RWPE1 (cell line): ENCODE measurements around the gene SEMA6D.

ENCODE experiments used
- CTCF ChIA-PET: fragments of 350-600 bp; sonication (Branson Sonifier 250); formaldehyde crosslinking; extraction: SDS; loops from one replicate; lab custom pipeline; 2021; lab: Yijun Ruan, JAX
- POLR2A ChIA-PET: fragments of 400-600 bp; formaldehyde crosslinking; extraction: SDS; loops from one replicate; lab custom pipeline; 2020; ENCODE audit warnings: antibody characterized with exemption; ENCODE audit not compliant: low non-redundant PET; lab: Yijun Ruan, JAX
- DNase-seq: peaks from one replicate; pipeline ENCODE4 v3.0.0; 2012; ENCODE audit warnings: low spot score
- H3K27ac ChIP-seq: fragments of 450-650 bp; 2 replicates; pipeline ENCODE4 v1.5.1; 2017
- CTCF ChIP-seq: fragments of 450-650 bp; conservative IDR thresholded peaks from 2 replicates; pipeline ENCODE4 v1.5.1; 2017; ENCODE audit warnings: low read depth, mild to moderate bottlenecking

The SEMA6D gene

DNA sequence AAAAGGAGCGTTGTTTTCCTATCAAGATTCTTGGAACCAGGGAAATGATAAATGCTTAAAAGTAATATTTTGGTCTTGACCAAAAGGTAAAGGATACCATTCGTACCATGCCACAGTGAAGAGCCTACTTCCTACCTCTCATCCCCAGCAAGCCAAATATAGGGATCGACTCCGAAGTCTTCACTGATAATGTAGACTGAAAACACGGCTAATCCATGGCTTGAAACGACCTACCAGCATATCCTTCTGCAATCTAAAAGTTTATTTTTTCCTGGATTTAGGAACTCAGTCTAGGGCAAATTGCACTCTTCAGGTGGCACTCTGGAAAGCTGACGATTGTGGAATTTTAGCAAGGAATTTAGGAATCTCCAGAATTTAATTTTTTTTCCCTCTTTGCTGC is 1.9 kb upstream of the SEMA6D start:
- no peak for DNase-seq
- ChIA-PET POLR2A (no interaction called here), CTCF (interaction anchor here (0.5 kb wide), 1 partner anchor 570 kb away, joined by 6 read pairs; no protein-coding TSS in a partner anchor)
- no peak overlapping the region for H3K27ac ChIP-seq
- TF ChIP-seq CTCF = no peak

GRCh38 chr15:47715856-47716445 is 1.4 kb upstream of the SEMA6D start:
- no peak for TF ChIP-seq CTCF
- ChIA-PET CTCF (interaction anchor here (0.5 kb wide), 1 partner anchor 570 kb away, joined by 6 read pairs; no protein-coding TSS in a partner anchor), POLR2A (no interaction called here)

DNA sequence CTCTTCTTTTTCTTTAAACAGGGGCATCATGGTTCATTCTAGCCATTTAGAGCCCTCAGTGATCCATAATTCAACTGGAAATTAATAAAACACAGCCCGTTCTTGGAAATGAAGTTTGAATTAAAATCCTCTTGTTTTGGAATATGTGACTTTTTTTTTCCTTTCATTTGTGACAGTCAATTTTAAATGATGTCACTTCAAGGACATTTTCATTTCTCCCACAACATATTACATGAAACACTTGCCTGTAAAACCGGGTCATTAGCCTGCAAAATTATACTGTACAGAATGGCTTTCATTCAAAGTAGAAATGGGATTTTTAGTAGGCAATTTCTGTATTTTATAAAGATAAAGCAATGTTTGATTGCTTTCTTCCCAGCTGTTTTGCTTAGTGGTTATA is 789 bp upstream of the SEMA6D start:
- peak overlapping the region; percentile 82 for H3K27ac ChIP-seq
- CTCF ChIA-PET = interaction anchor here (0.6 to 2.7 kb wide), 8 partner anchors 26 to 520 kb away, joined by 3 to 25 read pairs (median 3); no protein-coding TSS in a partner anchor
- POLR2A ChIA-PET = no interaction called here
- TF ChIP-seq CTCF = no peak
- no peak for DNase-seq

More at GRCh38 chr15:47715856-47716445, 1.4 kb upstream of the SEMA6D start:
- no peak overlapping the region for H3K27ac ChIP-seq
- DNase-seq = no peak

DNA sequence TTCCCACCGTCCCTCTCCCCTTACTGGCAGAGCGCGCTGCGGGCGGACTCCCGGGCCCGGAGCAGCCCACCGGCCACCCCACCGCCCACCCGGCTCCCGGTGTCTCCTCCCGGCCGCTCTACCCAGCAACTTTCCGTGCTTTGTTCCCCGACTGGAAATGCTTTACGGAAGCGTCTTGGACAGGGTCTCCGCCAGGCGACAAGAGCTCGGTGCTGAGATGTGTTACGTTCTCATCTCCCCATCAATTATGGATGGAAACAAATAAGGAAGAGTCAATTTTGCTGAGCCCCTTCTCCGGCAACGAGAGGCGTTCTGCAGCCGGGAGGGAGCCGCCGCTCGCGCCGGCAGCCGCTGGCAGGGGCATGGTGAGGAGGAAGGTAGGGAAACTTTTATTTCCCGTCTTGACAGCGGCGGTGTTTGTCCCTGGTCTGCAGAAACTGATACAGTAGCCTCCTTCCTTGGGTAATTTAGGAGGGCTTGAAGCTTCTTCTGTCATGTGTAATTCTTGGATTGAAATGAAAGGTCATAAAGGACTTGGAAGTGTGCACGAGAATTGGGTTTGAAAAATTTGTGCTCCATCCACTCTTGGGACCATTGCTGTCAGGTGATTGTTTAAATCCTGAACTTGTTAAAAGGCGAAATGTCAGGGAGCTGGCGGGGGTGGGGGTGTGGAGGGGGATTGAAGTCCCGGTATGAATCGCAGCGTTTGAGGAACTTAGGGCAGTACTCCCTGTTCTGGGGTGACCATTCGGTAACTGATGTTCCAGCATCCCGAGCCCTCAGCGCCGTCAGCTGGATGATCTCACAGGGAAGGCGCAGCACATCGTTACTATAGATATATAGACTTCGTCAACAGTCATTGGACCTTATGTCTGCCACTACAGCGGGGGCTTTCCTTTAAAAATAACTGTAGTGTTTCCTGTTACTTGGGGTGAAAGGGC is 1.5 kb downstream of the SEMA6D start:
- CTCF ChIA-PET = interaction anchor here (0.5 to 2.7 kb wide), 5 partner anchors 83 to 531 kb away, joined by 3 to 25 read pairs (median 3); no protein-coding TSS in a partner anchor
- POLR2A ChIA-PET = no interaction called here
- peak; percentile 22 for DNase-seq
- TF ChIP-seq CTCF = no peak
- H3K27ac ChIP-seq = peak overlapping the region; percentile 82

DNA sequence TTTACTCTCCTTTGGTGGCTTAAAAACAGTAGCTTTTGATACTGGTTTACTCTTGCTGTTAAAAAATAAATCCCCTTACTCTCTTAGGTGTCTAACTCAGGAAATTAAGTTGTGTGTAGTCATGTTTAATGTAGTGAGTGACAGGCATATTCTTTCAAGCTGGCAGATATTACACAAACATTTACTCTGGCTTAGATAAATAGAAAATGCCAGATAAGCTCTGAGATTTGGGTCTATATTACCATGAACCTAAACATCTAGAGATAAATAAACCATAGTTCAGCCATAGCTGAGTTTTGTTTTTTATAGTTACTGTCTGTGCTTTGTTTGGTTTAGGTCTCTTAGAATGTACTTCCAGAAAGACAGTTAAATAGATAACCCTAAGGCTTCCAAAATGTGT is 2.4 kb downstream of the SEMA6D start:
- ChIA-PET CTCF (no interaction called here), POLR2A (no interaction called here)
- TF ChIP-seq CTCF = no peak
- no peak for DNase-seq
- H3K27ac ChIP-seq = no peak overlapping the region

- H3K27ac ChIP-seq = no peak overlapping the region
- no peak for DNase-seq
- ChIA-PET CTCF (interaction anchor here (1.3 kb wide), 1 partner anchor 268 kb away, joined by 3 read pairs; no protein-coding TSS in a partner anchor), POLR2A (no interaction called here)
- no peak for TF ChIP-seq CTCF
These were observed 3.2 kb downstream of the SEMA6D start for GRCh38 chr15:47720555-47720954.
